GM19463 (cell line): ENCODE data around the gene ANKIB1.
"Not testable (repeated sequence)": the region's sequence is repeated elsewhere in the genome, so short reads cannot be mapped to it uniquely, and the experiment has no call there.

Experiments used
- ATAC-seq: cut with Tn5 transposase; IDR thresholded peaks from one replicate; pipeline ENCODE4 v1.9.1; 2021; ENCODE audit warnings: mild to moderate bottlenecking, moderate library complexity; ENCODE audit not compliant: unreplicated experiment

ANKIB1 gene

DNA sequence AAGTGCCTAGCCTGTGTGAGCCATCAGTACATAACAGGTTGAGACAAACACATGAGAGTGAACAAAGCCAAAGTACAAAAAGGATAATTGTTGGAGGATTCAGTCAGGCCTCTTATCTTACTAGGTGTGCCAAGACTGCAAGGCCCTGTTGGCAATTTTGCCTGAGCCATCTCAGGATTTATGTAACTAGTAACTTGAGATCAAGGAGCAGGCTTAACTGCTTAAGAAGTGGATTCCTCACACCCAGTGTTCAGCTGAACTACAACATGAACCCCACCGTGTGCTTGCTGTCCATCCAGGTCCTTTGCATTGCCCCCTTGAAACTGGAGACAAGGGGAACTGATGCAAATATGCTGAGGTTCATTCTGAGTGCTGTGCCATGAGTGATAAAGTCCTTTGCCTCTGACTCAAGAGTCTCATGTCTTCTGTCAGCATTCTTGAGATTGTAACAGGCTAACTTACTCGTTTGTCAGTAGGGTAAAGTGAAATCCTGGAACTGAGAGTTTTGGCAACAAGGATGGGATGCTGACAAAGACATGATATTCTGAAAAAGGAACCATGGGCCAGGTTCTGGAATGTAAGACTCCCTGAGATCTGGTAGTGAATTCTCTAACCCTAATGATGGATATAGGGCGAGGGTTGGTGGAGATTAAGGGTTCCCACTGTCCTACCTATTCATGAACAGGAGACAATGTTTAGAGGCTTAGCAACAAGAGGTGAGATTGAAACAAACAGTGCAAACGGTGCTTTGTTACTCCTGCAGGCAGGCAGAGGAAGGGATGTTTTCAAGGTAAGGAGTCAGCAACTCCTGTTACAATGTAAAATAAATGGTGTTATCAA lies 157.4 kb downstream of the ANKIB1 start:
- no peak for ATAC-seq

DNA sequence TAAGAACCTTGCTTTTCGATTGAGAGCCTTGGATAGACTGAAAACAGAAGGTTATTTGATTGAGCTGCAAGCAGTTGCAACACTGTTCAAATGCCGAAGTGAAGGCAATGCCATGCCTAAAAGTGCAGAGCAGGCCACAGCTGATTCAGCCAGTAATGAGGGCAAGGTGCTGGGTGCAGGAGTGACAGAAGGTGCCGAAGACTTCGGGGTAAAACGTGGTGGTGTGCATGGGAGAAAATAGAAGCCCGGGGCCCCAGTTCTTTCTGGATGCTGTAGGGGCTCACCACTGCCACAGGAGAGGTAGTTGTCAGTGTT lies 157.9 kb downstream of the ANKIB1 start:
- ATAC-seq = no peak

DNA sequence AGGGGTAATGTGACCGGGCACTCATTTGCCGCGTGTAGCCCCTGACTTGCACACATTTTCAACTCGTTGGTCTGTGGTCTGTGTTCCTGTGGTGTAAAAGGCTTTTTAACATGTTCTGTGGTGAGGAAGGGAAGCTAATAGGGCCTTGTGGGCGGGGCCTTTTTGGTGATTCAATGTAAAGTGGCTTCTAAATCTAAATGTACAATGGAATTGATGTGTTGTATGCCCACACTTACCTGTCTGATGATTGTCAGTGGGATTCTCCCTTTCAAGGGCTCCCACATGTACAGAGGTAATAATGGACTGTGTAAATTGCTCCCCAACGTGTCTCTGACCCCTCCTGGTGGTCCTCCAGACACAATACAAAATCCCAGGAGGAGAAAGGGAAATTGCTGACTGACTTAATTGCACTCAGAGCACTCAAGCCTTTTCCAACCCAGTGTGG lies 158.4 kb downstream of the ANKIB1 start:
- no peak for ATAC-seq

DNA sequence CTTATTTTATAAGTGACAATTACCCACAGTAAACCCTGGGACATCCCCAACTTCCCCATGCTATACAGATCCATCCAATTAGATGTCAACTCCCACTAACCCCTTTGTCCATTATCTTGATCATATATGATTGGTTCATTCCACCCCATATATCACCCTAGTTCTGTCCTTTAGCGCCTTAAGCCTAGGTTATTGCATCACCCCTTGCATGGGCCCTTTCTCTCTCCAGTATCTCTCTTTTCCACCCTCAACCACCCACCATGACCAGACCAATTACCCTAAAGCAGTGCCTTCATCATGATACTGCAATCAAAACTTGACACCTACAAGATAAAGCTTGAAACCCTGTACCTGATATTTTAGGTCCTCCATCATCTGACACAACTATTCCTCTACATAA lies 163.6 kb downstream of the ANKIB1 start:
- ATAC-seq = no peak

DNA sequence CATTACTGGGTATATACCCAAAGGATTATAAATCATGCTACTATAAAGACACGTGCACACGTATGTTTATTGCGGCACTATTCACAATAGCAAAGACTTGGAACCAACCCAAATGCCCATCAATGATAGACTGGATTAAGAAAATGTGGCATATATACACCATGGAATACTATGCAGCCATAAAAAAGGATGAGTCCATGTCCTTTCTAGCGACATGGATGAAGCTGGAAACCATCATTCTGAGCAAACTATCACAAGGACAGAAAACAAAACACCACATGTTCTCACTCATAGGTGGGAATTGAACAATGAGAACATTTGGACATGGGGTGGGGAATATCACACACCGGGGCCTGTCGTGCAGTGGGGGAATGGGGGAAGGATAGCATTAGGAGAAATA lies 164.4 kb downstream of the ANKIB1 start:
- not testable (repeated sequence) for ATAC-seq

DNA sequence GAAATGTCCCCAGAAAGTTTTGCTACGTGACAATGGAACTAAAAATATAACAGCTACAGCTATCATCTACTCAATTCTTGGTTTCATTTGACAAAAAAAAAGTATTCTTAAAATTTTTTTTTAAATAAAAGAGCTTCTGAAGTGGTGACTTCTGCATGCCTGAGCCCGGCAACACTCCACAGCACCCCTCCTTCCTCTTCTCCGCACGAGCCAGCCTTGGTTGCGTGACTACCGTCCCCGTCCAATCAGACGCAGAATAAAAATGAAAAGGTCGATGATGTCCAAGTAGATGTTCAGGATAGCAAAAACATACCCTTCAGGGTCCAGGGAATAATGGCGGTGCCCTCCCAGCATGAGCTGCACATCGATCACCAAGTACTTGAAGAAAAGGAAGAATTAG lies 167.0 kb downstream of the ANKIB1 start:
- no peak for ATAC-seq

DNA sequence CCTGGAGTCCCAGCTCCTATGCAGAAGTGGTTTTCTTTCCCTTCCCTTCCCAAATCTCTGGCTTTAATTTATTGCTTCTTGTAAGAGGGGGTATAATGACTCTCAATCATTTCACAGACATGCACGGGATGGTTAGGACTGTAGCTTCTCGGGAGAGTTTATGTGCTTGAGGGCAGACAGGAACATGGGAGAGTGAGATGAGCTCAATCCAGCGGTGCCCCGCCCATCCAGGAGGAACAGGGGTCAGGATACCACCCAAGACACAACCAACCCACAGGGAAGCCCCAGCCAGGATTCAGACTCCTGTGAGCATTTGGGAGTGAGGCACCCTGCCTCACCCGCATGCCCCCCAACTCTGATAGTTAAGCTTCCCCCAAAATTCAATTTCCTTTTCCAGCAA lies 167.8 kb downstream of the ANKIB1 start:
- no peak for ATAC-seq

DNA sequence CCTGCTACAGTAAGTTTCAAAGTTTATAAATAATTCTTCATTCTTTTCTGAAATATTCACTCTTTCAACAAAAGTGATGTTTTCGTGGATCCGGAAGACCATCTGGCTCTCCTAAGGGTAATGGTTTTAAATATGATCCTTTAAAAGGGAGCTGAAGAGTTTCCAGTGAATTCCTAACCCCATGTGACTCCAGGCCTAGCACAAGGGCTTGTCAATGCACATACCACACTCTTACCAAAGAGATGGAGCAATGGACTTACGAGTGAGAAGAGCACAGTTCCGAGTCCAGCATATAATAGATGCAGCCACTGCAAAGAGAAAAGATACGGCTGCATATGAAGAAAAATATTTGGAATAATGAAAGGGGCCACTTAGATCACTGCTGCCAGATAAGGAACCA lies 169.5 kb downstream of the ANKIB1 start:
- ATAC-seq = no peak

DNA sequence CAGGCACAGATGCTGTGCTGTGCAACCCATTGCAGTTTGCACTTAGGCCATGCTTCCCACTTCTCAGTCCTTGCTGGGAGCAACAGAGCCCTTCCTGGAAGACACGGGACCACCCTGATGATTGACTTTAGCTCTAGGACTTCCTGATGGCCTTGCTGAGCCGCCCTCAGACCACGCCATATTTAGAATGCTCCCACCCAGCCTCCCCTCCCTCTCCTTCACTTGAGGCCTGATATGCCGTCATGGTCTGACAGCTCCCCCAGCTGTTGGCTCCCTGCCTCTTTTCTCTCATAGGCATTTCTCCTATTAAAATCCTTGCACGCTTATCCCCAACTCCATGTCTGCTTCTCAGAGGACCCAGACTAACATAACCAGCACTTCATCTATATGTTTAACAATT lies 172.1 kb downstream of the ANKIB1 start:
- ATAC-seq = no peak

DNA sequence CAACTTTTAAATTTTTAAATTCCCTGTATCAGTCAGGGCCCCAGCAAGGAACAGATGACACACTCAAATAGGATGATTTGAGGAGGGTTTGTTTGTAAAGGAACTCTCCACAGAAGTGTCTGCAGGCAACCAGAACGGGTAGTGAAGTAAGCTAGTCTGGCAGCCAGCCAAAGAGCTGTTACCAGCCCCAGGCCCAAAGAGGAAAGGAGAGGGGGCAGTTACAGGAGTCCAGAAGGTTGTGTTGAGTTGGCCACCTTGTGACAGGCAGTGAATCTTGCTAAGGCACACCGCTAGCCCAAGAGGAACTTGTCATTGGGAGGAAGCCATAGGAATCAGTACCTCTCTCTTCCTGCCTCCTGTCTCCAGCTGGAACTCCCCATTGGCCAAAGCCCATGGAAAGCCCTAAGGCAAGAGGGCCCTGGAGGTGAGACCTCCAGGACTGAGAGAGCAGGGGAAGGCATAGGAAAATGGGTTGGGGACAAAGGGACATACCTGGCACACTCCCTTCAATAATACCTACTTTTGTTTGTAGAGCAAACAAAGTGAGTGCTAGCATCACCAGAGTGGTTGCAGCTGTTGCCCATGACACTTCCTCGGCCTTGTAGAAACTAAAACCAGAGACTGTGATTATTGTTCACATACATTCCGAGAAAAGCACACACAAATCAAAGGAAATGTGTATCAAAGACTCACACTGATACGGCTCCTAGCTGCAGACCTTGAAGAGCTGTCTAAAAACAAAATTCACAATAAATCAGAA lies 176.1 kb downstream of the ANKIB1 start:
- no peak for ATAC-seq

DNA sequence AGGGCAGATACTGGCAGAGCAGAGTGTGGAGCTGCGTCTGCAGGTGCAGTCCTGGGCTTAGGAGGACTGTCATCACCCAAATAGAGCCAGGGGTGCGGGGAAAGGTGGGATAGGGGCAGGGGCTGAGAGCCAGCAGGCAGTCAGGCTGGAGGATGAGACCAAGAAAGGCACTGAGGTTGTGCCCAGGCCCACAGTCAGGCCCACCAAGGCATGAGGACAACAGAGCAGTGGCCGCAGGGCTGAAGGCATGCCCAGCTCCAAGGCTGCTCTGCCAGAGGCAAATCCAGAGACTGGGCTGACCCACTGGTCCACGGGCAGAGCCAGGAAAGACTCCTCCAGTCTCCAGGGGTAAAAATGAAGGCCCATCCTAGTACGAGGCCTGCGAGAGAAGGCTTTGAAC lies 177.2 kb downstream of the ANKIB1 start:
- no peak for ATAC-seq

DNA sequence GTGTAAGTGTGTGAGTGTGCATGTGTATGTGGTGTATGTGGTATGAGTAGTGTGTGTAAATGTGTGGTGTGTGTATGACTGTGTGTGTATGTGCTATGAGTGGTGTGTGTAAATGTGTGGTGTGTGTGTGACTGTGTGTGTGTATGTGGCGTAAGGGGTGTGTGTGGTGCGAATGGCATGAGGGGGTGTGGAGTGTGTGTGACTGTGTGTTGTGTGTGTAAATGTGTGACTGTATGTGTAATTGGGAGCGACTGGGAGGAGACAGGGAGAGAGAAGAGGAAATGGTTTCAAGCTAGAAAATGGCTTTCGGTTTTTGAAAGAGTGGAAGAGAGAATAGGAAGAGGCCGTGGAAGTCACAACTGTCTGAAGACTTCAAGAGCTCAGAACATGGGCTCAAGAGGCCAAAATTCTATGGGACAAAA lies 177.9 kb downstream of the ANKIB1 start:
- ATAC-seq = no peak

DNA sequence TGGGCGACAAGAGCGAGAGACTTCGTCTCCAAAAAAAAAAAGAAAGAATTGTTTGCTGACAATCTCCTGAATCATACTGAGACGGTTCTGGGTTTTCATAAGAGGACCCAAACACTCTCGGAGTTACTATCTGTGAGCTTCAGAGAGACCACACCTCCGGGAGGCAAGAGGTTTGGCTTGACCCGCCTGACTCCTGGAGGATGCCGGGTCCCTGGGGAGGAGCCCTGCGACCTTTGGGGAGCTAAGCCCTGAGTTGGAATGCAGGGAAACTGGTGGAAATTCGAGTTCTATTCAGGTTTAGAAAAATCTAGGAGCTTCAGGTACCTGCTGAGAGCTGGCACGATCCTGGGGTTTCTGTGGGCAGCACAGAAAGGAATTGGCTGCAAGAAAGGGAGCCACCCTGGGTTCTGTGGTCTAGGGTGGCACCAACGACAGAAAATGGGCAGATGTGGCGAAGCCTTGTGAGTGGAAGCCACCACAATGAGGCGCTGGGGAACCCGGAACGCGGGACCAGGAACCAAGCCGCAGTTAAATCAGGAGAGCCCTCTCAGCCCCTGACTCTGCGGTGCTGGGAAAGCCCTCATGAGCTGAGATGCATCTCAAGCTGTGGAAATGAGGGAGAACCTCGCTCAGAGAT lies 179.7 kb downstream of the ANKIB1 start:
- no peak for ATAC-seq

DNA sequence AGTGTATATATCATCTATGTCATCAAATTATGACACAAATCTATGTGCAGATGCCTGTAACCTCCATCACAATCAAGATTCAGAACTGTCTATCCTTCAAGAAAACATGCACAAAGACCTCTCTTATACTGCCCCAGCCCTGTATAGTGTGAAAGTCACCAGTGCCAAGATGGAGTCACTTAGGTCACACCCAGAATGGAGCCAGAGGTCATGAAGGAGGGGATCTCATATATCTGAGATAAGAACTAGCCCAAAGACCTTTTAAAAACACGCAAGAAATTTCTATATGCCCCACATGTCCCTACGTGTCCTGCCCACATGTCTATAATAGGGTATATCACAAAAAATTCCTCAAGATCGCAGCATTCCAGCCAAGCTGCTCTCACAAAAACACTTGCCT lies 181.4 kb downstream of the ANKIB1 start:
- no peak for ATAC-seq

DNA sequence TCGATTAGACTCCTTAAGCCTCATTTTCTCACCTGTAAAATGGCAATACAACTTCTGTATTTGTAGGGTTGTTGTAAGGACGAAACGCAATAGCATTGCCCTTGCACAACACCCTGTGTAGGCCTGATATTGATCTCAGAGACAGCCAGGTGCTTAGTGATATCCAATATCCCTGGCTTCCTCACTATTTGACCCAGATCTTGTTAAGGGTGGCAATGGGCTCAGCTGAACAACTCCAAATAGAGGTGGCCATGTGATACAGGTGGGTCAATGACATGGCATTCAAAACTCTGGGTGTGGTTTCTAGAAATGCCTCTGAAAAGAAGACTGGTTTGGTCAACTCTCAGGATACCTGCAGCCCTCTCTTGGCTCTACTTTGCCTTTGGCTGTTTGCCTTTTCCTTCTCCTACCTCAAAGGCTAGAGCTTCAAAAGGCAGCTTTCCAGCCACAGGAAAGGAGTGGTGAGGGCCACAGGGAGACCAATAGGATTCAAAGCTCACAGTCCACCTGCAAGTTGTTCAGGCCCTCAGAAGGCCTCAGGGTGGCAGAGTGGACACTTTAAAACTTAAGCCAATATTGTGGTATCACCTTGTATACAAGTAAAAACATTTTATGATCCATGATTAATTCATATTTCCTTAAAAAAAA lies 186.6 kb downstream of the ANKIB1 start:
- no peak for ATAC-seq

DNA sequence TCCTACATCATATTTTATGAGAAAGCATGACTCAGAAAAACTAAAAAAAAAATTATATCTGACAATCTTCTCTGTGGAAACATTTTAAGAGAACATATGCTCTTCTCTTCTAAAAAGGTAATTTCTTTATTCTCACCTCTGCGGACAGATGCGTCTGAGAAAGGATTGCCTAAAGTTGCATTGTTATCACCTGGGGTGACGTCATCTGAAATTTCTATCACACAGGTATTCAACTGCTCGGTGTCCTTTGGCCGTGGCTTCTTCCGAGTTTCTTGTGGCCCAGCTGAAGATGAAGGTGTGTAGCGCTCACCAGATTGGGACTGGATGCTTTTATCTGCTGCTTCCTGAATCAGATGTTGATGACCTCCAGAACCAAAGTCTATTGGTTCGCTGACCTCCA lies 187.2 kb downstream of the ANKIB1 start:
- ATAC-seq = no peak

DNA sequence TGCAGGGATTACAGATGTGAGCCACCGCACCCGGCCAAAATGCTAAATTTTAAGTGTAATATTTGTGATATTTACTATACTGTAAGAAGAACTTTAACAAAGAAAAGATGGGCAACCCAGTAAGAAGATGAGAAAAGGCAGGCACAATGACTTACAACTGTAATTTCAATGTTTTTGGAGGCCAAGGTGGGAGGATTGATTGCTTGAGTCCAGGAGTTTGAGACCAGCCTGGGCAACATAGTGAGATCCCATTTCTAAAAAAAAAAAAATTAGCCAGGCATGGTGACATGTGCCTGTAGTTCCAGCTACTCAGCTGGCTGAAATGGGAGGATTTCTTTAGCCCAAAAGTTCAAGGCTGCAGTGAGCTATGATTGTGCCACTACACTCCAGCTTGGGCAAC lies 189.8 kb downstream of the ANKIB1 start:
- no peak for ATAC-seq

DNA sequence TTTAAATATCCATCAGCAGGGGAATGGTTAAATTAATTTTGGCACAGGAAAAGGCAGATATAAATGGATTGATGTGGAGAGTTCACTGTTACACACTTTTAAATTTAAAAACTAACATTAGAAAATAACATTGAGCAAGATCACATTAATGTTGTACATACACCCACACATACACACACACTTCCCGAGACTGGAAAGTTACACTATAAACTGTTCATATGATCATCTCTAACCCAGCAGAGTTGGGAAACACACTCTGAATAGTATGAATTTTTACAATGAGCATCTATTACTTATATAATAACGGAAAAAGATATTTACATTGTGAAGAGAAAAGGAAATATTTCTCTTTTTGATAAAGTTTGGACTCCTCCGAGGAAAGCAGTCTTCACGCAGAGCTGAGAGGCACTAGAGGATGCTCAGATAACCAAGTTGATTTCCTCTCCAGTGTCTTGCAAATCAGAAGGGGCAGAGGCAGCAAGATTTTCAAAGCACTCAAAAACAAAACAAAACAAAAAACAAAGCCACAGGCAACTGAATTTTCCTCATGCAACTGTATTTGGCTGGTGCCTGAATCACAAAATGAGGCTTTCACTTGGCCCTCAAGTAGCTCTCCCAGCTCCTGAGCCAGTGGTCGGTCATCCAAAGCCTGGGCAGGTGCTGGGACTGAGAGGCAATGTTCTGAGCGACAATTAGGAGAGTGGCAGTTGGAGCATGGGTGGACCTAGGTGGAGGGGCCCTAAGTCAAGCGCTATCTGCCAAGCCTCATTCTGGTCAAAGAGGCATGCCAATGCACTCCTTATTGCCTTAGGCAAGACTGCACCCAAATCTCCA lies 191.1 kb downstream of the ANKIB1 start:
- ATAC-seq = no peak

DNA sequence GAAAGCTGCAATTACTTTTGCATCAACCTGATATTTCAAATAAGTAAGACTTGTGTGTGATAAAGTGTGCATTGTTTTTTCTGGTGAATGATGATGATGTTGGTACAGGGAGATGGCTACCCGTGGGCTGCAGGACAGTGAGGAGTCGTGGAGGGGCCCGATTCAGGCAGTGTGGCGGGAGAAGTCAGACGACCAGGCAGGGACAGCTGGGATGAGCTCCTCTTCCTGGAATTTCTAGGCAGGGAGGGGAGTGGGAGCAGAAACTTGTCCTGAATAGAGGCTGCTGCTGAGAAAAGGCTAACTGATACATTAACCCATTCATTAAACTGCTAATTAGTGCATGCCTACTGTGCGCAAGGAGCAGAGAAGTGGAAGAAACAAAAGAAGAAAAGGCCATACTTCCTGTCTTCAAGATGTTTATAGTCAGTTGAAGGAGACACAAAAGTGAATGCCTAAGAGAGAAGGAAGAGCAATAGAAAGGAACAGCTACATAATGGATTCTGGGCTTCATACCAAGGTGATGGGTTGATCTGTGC lies 192.2 kb downstream of the ANKIB1 start:
- no peak for ATAC-seq

DNA sequence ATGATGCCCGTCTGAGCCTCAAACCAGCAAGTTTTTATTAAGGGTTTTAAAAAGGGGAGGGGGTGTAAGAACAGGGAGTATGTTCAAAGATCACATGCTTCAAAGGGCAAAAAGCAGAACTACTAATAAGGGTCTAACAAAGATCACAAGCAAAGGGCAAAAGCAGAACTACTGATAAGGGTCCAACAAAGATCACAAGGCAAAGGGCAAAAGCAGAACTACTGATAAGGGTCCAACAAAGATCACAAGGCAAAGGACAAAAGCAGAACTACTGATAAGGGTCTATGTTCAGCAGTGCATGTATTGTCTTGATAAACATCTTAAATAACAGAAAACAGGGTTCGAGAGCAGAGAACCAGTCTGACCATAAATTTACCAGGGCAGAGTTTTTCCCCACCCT lies 196.9 kb downstream of the ANKIB1 start:
- not testable (repeated sequence) for ATAC-seq
